NCI-H526 treated with DMSO at 0.1 percent for 48 hours (cell line): ENCODE measurements around the gene CIRBP.

ENCODE experiments used
- DNase-seq: peaks from one replicate; lab custom pipeline; 2025; lab: John Stamatoyannopoulos, UW

The CIRBP gene

GRCh38 chr19:1269065-1269477 lies at the start of gene CIRBP:
Gene CIRBP, plus strand, starts transcription at chr19:1269332. Its CDS starts 1,602 bp downstream, at chr19:1270934.
- DNase-seq, result peak; percentile 86

- no peak for DNase-seq
Observed at GRCh38 chr19:1219786-1220476, 49.2 kb upstream of the CIRBP start.

GRCh38 chr19:1220477-1220930 lies 48.6 kb upstream of the CIRBP start:
- DNase-seq, result no peak

- DNase-seq, result no peak
Observed at GRCh38 chr19:1220976-1221903, 47.9 kb upstream of the CIRBP start.

- no peak for DNase-seq
Observed at GRCh38 chr19:1221904-1222255, 47.3 kb upstream of the CIRBP start.

- no peak for DNase-seq
Observed at GRCh38 chr19:1222394-1222793, 46.7 kb upstream of the CIRBP start.

GRCh38 chr19:1223018-1223855 lies 45.9 kb upstream of the CIRBP start:
- no peak for DNase-seq

- DNase-seq, result no peak
Observed at GRCh38 chr19:1224047-1224825, 44.9 kb upstream of the CIRBP start.

- no peak for DNase-seq
Observed at GRCh38 chr19:1224847-1225246, 44.3 kb upstream of the CIRBP start.

GRCh38 chr19:1225440-1226226 lies 43.5 kb upstream of the CIRBP start:
- no peak for DNase-seq

GRCh38 chr19:1226227-1226518 lies 43.0 kb upstream of the CIRBP start:
- DNase-seq, result no peak

- no peak for DNase-seq
Observed at GRCh38 chr19:1226522-1227303, 42.4 kb upstream of the CIRBP start.

GRCh38 chr19:1227304-1228054 lies 41.7 kb upstream of the CIRBP start:
- DNase-seq, result no peak

GRCh38 chr19:1228161-1228957 lies 40.8 kb upstream of the CIRBP start:
- no peak for DNase-seq

GRCh38 chr19:1229056-1229923 lies 39.8 kb upstream of the CIRBP start:
- no peak for DNase-seq

- DNase-seq, result no peak
Observed at GRCh38 chr19:1229924-1230782, 39.0 kb upstream of the CIRBP start.
